ENCODE measurements around the gene FXYD2. TPM values are rescaled to one million over a fixed set of nuclear protein-coding genes. Genes with fewer than 3 reads are reported as not detected.

FXYD2 gene
- total RNA-seq, 1 experiment from 2014 or later = 0.39 TPM

DNA sequence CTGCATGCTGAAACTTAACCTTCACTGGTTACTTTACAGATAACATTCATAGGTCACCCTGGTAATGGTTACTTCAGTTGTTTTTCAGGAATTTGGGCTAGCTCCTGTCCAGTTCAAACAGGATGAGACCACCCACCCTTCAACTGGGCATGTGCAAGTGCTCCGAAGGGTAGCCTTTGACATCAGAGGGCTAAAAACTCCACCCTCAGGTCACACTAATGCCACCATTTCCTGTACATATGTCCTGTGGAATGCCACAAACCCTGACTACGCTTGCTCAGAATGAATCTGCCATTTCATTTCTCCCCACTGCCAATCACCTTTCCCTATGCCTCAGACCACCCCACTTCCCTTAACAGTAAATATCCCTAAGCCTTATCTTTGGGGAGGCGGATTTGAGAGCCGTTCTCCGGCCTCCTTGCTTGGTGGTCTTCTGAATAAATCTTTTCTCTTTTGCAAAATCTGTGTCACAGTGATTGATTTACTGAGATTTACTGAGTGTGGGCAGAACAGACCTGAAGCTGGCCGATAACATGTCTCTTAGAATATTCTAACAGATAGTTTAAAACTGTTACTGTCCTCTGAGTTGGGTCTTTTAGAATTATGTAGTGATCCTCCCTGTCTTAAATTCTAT lies 25.4 kb upstream of the FXYD2 start:
- H3K4me1 ChIP-seq (ENCODE audit: control insufficient read depth, insufficient read depth, low read length) = no peaks in the 10 kb centered on the region
- no peak overlapping the region for H3K4me3 ChIP-seq (ENCODE audit: low read depth in 2 of 2, low read length in 2 of 2)
- no peak for ATAC-seq
- H3K9me3 ChIP-seq (ENCODE audit: control insufficient read depth, insufficient read depth, low read depth, low read length) = no peaks in the 10 kb centered on the region
- intact Hi-C loops (cut with micrococcal nuclease; ENCODE audit: unreplicated experiment) = no loop called here
- TF ChIP-seq TCF7L2 (IDR thresholded peaks at IDR 0.05; ENCODE audit: low read depth, low read length) = no peak
- TF ChIP-seq, protein P1, sequence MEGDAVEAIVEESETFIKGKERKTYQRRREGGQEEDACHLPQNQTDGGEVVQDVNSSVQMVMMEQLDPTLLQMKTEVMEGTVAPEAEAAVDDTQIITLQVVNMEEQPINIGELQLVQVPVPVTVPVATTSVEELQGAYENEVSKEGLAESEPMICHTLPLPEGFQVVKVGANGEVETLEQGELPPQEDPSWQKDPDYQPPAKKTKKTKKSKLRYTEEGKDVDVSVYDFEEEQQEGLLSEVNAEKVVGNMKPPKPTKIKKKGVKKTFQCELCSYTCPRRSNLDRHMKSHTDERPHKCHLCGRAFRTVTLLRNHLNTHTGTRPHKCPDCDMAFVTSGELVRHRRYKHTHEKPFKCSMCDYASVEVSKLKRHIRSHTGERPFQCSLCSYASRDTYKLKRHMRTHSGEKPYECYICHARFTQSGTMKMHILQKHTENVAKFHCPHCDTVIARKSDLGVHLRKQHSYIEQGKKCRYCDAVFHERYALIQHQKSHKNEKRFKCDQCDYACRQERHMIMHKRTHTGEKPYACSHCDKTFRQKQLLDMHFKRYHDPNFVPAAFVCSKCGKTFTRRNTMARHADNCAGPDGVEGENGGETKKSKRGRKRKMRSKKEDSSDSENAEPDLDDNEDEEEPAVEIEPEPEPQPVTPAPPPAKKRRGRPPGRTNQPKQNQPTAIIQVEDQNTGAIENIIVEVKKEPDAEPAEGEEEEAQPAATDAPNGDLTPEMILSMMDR (IDR thresholded peaks at IDR 0.05) = no peak
- in situ Hi-C loops (cut with HindIII; ENCODE audit: low pct_unique_long_range_greater_than_20kb, low sequenced_read_pairs) = no loop called here
- POLR2A ChIA-PET = interaction anchor here (0.7 kb wide), 1 partner anchor 503 kb away, joined by 5 read pairs; no protein-coding TSS in a partner anchor
- BruUV-seq (replicated peaks) = no TSS peak
- DNase-seq (ENCODE audit: low read depth, low spot score) = no peak
- CTCF ChIA-PET = no interaction called here
- H3K27ac ChIP-seq (ENCODE audit: low read length) = no peak overlapping the region
- H3K27me3 ChIP-seq (ENCODE audit: control insufficient read depth, insufficient read depth, low read length) = peaks cover 34% of the 10 kb centered on the region
- no peaks in the 10 kb centered on the region for H3K36me3 ChIP-seq (ENCODE audit: control insufficient read depth, insufficient read depth, low read length)

- TF ChIP-seq, protein P1 (IDR thresholded peaks at IDR 0.05) = peak; percentile 98
- no peak for TF ChIP-seq SIN3A (IDR thresholded peaks at IDR 0.05; ENCODE audit: borderline replicate concordance, insufficient read depth, low read depth, low read length)
- no peak for TF ChIP-seq TCF7L2 (IDR thresholded peaks at IDR 0.05; ENCODE audit: low read depth, low read length)
- no peak for TF ChIP-seq POLR2AphosphoS5 (IDR thresholded peaks at IDR 0.05; ENCODE audit: low read depth, low read length)
- TF ChIP-seq REST (IDR thresholded peaks at IDR 0.05; ENCODE audit: insufficient read depth in 1 of 2, low read depth in 2 of 2, low read length in 1 of 2) = 0 out of 4 replicates have a peak, but pooled peaks of 1 of the 2 experiments have one; percentile 47
- peaks cover 20% of the 10 kb centered on the region for H3K27me3 ChIP-seq (ENCODE audit: control insufficient read depth, insufficient read depth, low read length)
Measured at GRCh38 chr11:117843666-117844484, 19.3 kb upstream of the FXYD2 start.

More at GRCh38 chr11:117843666-117844484, 19.3 kb upstream of the FXYD2 start:
- in situ Hi-C loops (cut with HindIII; ENCODE audit: low pct_unique_long_range_greater_than_20kb, low sequenced_read_pairs) (no loop called here), intact Hi-C loops (cut with micrococcal nuclease; ENCODE audit: unreplicated experiment) (loop anchor here (1.0 kb wide), 2 partner anchors 103 to 209 kb away; no protein-coding TSS in a partner anchor)
- no TSS peak for BruUV-seq (replicated peaks)
- ChIA-PET POLR2A (no interaction called here), CTCF (interaction anchor here (0.5 to 2.2 kb wide), 7 partner anchors 16 to 209 kb away, joined by 3 to 34 read pairs (median 4); no protein-coding TSS in a partner anchor)
- Histone ChIP-seq H3K9me3 (ENCODE audit: control insufficient read depth, insufficient read depth, low read depth, low read length) (no peaks in the 10 kb centered on the region), H3K4me1 (ENCODE audit: control insufficient read depth, insufficient read depth, low read length) (no peaks in the 10 kb centered on the region), H3K36me3 (ENCODE audit: control insufficient read depth, insufficient read depth, low read length) (no peaks in the 10 kb centered on the region), H3K4me3 (ENCODE audit: low read depth in 2 of 2, low read length in 2 of 2) (no peak overlapping the region), H3K27ac (ENCODE audit: low read length) (no peak overlapping the region)
- DNase-seq (ENCODE audit: low read depth, low spot score) (peak; percentile 54), ATAC-seq (peak; percentile 90)
